HCT116 (cell line): ENCODE data around the gene IYD. TPM values are rescaled to one million over a fixed set of nuclear protein-coding genes. Genes with fewer than 3 reads are reported as not detected.
A peak's percentile ranks its signal among the peaks of the same experiment; 100 is the strongest.

Experiments used
- ATAC-seq: fragments of 200-7000 bp; cut with Tn5 transposase; 2 replicates; pipeline ENCODE4 v1.9.1; 2020; ENCODE audit warnings: mild to moderate bottlenecking, moderate library complexity
- BruUV-seq: library from RNA; stranded (reverse); fragments of 400-500 nt; replicated peaks from 2 replicates; lab custom pipeline; 2021; lab: Mats Ljungman, UMichigan
- CTCF ChIA-PET: fragments of 300-600 bp; sonication (Branson Sonifier 250); formaldehyde crosslinking; loops from one replicate; lab custom pipeline; 2021; ENCODE audit warnings: antibody characterized with exemption; lab: Charles Lee
- POLR2A ChIA-PET: fragments of 300-600, 350-600 bp; sonication (Branson Sonifier 250); formaldehyde crosslinking; loops from one replicate; lab custom pipeline; 2021; ENCODE audit warnings: antibody characterized with exemption; lab: Charles Lee
- RAD21 ChIA-PET, 2 experiments: fragments of 300-600 bp; sonication (Branson Sonifier 250); formaldehyde crosslinking; loops; one replicate each; lab custom pipeline; 2023; ENCODE audit warnings: low total read pairs in 2 of 2; ENCODE audit not compliant: uncharacterized antibody in 2 of 2, unreplicated experiment in 2 of 2, low non-redundant PET in 1 of 2; lab: Charles Lee
- DNase-seq: peaks from one replicate; pipeline ENCODE4 v3.0.0-alpha.2; 2010; ENCODE audit warnings: low read depth, low spot score
- H2AFZ ChIP-seq: fragments of 200-600 bp; shearing (Covaris generic), sonication (generic); 2 replicates; pipeline ENCODE4 v1.6.1; 2017; ENCODE audit warnings: low read depth, mixed run types, mixed read lengths, antibody characterized with exemption, low read length; ENCODE audit not compliant: poor library complexity, severe bottlenecking
- H3K27ac ChIP-seq: 2 replicates; pipeline ENCODE4 v1.5.1; 2012; ENCODE audit warnings: low read depth, low read length
- H3K27me3 ChIP-seq: fragments of 200-600 bp; sonication (generic); 2 replicates; pipeline ENCODE4 v1.6.1; 2016; ENCODE audit warnings: mixed run types, low read length, mixed read lengths; ENCODE audit not compliant: insufficient read depth
- H3K36me3 ChIP-seq, 2 experiments: fragments of 200-500 bp in 1 of 2; fragments of 200-600 bp in 1 of 2; sonication (Bioruptor generic) in 1 of 2; sonication (generic) in 1 of 2; 2 replicates each; pipeline versions ENCODE4 v1.5.1 to v1.6.1; 2014 to 2016; ENCODE audit warnings: low read length in 2 of 2, inconsistent platforms in 1 of 2, mixed read lengths in 1 of 2, mixed run types in 1 of 2; ENCODE audit not compliant: insufficient read depth in 2 of 2, control insufficient read depth in 1 of 2
- H3K4me1 ChIP-seq, 2 experiments: fragments of 200-600 bp in 1 of 2; sonication (generic) in 1 of 2; 2 replicates each; pipeline versions ENCODE4 v1.5.1 to v1.6.1; 2012 to 2017; ENCODE audit warnings: low read length in 2 of 2, inconsistent platforms in 1 of 2, mild to moderate bottlenecking in 1 of 2, mixed read lengths in 1 of 2, mixed run types in 1 of 2, moderate library complexity in 1 of 2; ENCODE audit not compliant: insufficient read depth in 2 of 2, control insufficient read depth in 1 of 2
- H3K4me2 ChIP-seq: fragments of 200-600 bp; sonication (generic); 2 replicates; pipeline ENCODE4 v1.6.1; 2017; ENCODE audit warnings: mixed run types, low read length, mixed read lengths
- H3K4me3 ChIP-seq, 2 experiments: fragments of 200-600 bp in 1 of 2; sonication (generic) in 1 of 2; replicated peaks in 1 of 2; 2 replicates each; pipeline ENCODE4 v1.5.1; 2011 to 2016; ENCODE audit warnings: low read length in 2 of 2, control low read depth in 1 of 2, low read depth in 1 of 2, mild to moderate bottlenecking in 1 of 2, mixed read lengths in 1 of 2, mixed run types in 1 of 2
- H3K79me2 ChIP-seq: fragments of 200-600 bp; sonication (generic); 2 replicates; pipeline ENCODE4 v1.6.1; 2017; ENCODE audit warnings: mild to moderate bottlenecking, mixed run types, low read length, moderate library complexity, mixed read lengths; ENCODE audit not compliant: insufficient read depth
- H3K9ac ChIP-seq: fragments of 200-600 bp; sonication (generic); 2 replicates; pipeline ENCODE4 v1.6.1; 2016; ENCODE audit warnings: low read length, mixed read lengths
- H3K9me2 ChIP-seq: fragments of 200-600 bp; sonication (generic), shearing (Covaris generic); 2 replicates; pipeline ENCODE4 v1.6.1; 2017; ENCODE audit warnings: mixed run types, mild to moderate bottlenecking, moderate library complexity; ENCODE audit not compliant: insufficient read depth
- H3K9me3 ChIP-seq, 2 experiments: fragments of 200-500 bp in 1 of 2; fragments of 200-600 bp in 1 of 2; sonication (Bioruptor generic) in 1 of 2; sonication (generic) in 1 of 2; 2 replicates each; pipeline ENCODE4 v1.6.1; 2014 to 2017; ENCODE audit warnings: low read length in 2 of 2, mixed read lengths in 2 of 2, inconsistent platforms in 1 of 2, low read depth in 1 of 2, mild to moderate bottlenecking in 1 of 2, mixed run types in 1 of 2, moderate library complexity in 1 of 2; ENCODE audit not compliant: control insufficient read depth in 1 of 2, insufficient read depth in 1 of 2
- H4K20me1 ChIP-seq: fragments of 200-600 bp; sonication (generic), shearing (Covaris generic); 2 replicates; pipeline ENCODE4 v1.6.1; 2017; ENCODE audit warnings: mixed run types, mild to moderate bottlenecking, moderate library complexity; ENCODE audit not compliant: insufficient read depth
- CBX3 ChIP-seq: IDR thresholded peaks from 2 replicates; pipeline ENCODE4 v1.6.1; 2012; ENCODE audit warnings: low read depth
- CTCF ChIP-seq, 3 experiments: fragments of 200-600 bp in 1 of 3; sonication (generic) in 1 of 3; IDR thresholded peaks in 2 of 3; conservative IDR thresholded peaks in 1 of 3; 2 replicates each; pipeline ENCODE4 v1.5.1; 2012 to 2017; ENCODE audit warnings: low read depth in 2 of 3, low read length in 2 of 3, antibody characterized with exemption in 1 of 3, borderline replicate concordance in 1 of 3, control low read depth in 1 of 3, mild to moderate bottlenecking in 1 of 3, mixed read lengths in 1 of 3, mixed run types in 1 of 3, moderate library complexity in 1 of 3; ENCODE audit not compliant: insufficient read depth in 1 of 3
- EGR1 ChIP-seq: IDR thresholded peaks from 2 replicates; pipeline ENCODE4 v1.6.1; 2012; ENCODE audit warnings: low read depth
- EZH2 ChIP-seq: fragments of 200-600 bp; sonication (generic); IDR thresholded peaks from 2 replicates; pipeline ENCODE4 v1.6.1; 2017; ENCODE audit warnings: antibody characterized with exemption, mixed run types
- JUND ChIP-seq: IDR thresholded peaks from 2 replicates; pipeline ENCODE4 v1.6.1; 2012
- MAX ChIP-seq: IDR thresholded peaks from 2 replicates; pipeline ENCODE4 v1.6.1; 2012
- SRF ChIP-seq: IDR thresholded peaks from 2 replicates; pipeline ENCODE4 v1.6.1; 2012; ENCODE audit warnings: low read depth
- ZFX ChIP-seq: fragments of 450-650 bp; IDR thresholded peaks from 2 replicates; pipeline ENCODE4 v1.6.1; 2017
- intact Hi-C: fragments of 100-400 bp; cut with micrococcal nuclease; formaldehyde crosslinking; loops from 2 replicates; pipeline ENCODE4 v1.10.0; 2022
- total RNA-seq: library from RNA; stranded (reverse); gene quantifications from one replicate; pipeline ENCODE4 v1.2.1, GENCODE V29; 2021; ENCODE audit not compliant: unreplicated experiment
- TF ChIP-seq, protein P1 (sequence below): IDR thresholded peaks from 2 replicates; pipeline ENCODE4 v1.6.1; 2011; ENCODE audit warnings: mild to moderate bottlenecking, low read length, moderate library complexity; ENCODE audit not compliant: insufficient replicate concordance; ENCODE audit errors: extremely low read depth
- TF ChIP-seq, protein P2 (sequence below): IDR thresholded peaks from 2 replicates; pipeline ENCODE4 v1.6.1; 2012; ENCODE audit warnings: low read depth

IYD gene
- total RNA-seq, 1 experiment from 2014 or later, result not detected

DNA sequence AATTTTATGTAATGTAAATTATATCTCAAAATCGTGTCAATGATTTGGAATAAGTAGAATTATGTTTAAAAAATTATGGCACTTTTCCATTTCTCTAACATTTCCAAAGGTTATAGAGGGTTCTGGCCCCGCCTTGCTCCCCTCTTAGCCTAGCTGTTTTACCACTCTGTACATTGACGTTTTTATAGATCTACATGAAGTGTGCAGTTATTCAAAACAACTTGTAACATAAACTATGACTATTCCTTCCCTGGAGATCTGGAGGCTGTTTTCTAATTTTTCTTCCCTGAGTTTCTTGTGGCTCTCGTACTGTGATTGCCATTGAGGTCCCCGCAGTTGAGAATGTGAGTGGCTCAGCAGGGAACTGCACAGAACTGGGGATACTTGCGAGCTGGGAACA lies 48.4 kb downstream of the IYD start (continued):
- TF ChIP-seq CTCF (IDR thresholded peaks at IDR 0.05 in 2 of 3, conservative IDR thresholded peaks at IDR 0.05 in 1 of 3; ENCODE audit: borderline replicate concordance in 1 of 3, insufficient read depth in 1 of 3, low read depth in 2 of 3, low read length in 2 of 3), result no peak

GRCh38 chr6:150417899-150418826 lies 49.4 kb downstream of the IYD start:
- Histone ChIP-seq H3K9me3 (no peaks in the 10 kb centered on the region), H3K79me2 (no peaks in the 10 kb centered on the region), H3K36me3 (no peaks in the 10 kb centered on the region), H3K4me1 (peaks cover 13 to 20% of the 10 kb centered on the region in 2 experiments), H3K27me3 (no peaks in the 10 kb centered on the region), H3K4me2 (peak overlapping the region; percentile 86), H3K9me2 (no peaks in the 10 kb centered on the region), H2AFZ (peak overlapping the region; percentile 98), H3K9ac (peak overlapping the region; percentile 27), H3K27ac (peak overlapping the region; percentile 40; the same call in 1 of the 2 replicates), H4K20me1 (no peaks in the 10 kb centered on the region), H3K4me3 (peak overlapping the region; percentile 13 to 50)
- CTCF ChIA-PET, result interaction anchor here (0.6 to 2.9 kb wide), 20 partner anchors 8 to 402 kb away, joined by 3 to 97 read pairs (median 6); partner anchors contain the start of gene PLEKHG1
- intact Hi-C loops, result loop anchor here (1.0 to 5.0 kb wide), 4 partner anchors 183 to 396 kb away; no protein-coding TSS in a partner anchor
- RAD21 ChIA-PET, result interaction anchor here (0.6 to 1.7 kb wide), 9 partner anchors 73 to 399 kb away, joined by 3 to 11 read pairs (median 6); no protein-coding TSS in a partner anchor
- POLR2A ChIA-PET, result interaction anchor here (0.8 to 2.5 kb wide), 7 partner anchors 303 to 447 kb away, joined by 3 to 25 read pairs (median 3); partner anchors contain the start of gene MTHFD1L
- TSS peak; percentile 77 for BruUV-seq
- DNase-seq (peak; percentile 88), ATAC-seq (peak; percentile 83)
- TF ChIP-seq ZFX (no peak), EZH2 (no peak), MAX (peak; percentile 58; the same call in 1 of the 2 replicates), EGR1 (no peak), JUND (peak; percentile 47; the same call in 1 of the 2 replicates), SRF (no peak), CTCF (IDR thresholded peaks at IDR 0.05 in 2 of 3, conservative IDR thresholded peaks at IDR 0.05 in 1 of 3; ENCODE audit: borderline replicate concordance in 1 of 3, insufficient read depth in 1 of 3, low read depth in 2 of 3, low read length in 2 of 3) (peak; percentile 80 to 88 (median 83)), CBX3 (peak; percentile 74)
- TF ChIP-seq, protein P1, sequence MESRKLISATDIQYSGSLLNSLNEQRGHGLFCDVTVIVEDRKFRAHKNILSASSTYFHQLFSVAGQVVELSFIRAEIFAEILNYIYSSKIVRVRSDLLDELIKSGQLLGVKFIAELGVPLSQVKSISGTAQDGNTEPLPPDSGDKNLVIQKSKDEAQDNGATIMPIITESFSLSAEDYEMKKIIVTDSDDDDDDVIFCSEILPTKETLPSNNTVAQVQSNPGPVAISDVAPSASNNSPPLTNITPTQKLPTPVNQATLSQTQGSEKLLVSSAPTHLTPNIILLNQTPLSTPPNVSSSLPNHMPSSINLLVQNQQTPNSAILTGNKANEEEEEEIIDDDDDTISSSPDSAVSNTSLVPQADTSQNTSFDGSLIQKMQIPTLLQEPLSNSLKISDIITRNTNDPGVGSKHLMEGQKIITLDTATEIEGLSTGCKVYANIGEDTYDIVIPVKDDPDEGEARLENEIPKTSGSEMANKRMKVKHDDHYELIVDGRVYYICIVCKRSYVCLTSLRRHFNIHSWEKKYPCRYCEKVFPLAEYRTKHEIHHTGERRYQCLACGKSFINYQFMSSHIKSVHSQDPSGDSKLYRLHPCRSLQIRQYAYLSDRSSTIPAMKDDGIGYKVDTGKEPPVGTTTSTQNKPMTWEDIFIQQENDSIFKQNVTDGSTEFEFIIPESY, result no peak
- TF ChIP-seq, protein P2, sequence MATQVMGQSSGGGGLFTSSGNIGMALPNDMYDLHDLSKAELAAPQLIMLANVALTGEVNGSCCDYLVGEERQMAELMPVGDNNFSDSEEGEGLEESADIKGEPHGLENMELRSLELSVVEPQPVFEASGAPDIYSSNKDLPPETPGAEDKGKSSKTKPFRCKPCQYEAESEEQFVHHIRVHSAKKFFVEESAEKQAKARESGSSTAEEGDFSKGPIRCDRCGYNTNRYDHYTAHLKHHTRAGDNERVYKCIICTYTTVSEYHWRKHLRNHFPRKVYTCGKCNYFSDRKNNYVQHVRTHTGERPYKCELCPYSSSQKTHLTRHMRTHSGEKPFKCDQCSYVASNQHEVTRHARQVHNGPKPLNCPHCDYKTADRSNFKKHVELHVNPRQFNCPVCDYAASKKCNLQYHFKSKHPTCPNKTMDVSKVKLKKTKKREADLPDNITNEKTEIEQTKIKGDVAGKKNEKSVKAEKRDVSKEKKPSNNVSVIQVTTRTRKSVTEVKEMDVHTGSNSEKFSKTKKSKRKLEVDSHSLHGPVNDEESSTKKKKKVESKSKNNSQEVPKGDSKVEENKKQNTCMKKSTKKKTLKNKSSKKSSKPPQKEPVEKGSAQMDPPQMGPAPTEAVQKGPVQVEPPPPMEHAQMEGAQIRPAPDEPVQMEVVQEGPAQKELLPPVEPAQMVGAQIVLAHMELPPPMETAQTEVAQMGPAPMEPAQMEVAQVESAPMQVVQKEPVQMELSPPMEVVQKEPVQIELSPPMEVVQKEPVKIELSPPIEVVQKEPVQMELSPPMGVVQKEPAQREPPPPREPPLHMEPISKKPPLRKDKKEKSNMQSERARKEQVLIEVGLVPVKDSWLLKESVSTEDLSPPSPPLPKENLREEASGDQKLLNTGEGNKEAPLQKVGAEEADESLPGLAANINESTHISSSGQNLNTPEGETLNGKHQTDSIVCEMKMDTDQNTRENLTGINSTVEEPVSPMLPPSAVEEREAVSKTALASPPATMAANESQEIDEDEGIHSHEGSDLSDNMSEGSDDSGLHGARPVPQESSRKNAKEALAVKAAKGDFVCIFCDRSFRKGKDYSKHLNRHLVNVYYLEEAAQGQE, result no peak
